Fibroblast of lung (primary cell): ENCODE measurements around the gene SREBF2.

Experiments
- CTCF ChIP-seq, 2 donors: IDR thresholded peaks in 1 of 2; conservative IDR thresholded peaks in 1 of 2; 1 replicate in 1 of 2; 2 replicates in 1 of 2; pipeline ENCODE4 v1.5.1; 2011 to 2012; ENCODE audit warnings: low read length in 2 of 2, control low read depth in 1 of 2, inconsistent platforms in 1 of 2, low read depth in 1 of 2, mild to moderate bottlenecking in 1 of 2
- EZH2 ChIP-seq: IDR thresholded peaks from 2 replicates; pipeline ENCODE4 v1.5.1; 2012; ENCODE audit warnings: low read length, control low read depth, mild to moderate bottlenecking; ENCODE audit errors: missing control alignments

GRCh38 chr22:41840216-41840615, 7.3 kb downstream of the SREBF2 start:
- TF ChIP-seq CTCF (conservative IDR thresholded peaks at IDR 0.05 in 1 of 2, IDR thresholded peaks at IDR 0.05 in 1 of 2; ENCODE audit: low read depth in 1 of 2, low read length in 2 of 2): no peak
- no peak for TF ChIP-seq EZH2
